ENCODE measurements around the gene PROX2.

Gene PROX2

DNA sequence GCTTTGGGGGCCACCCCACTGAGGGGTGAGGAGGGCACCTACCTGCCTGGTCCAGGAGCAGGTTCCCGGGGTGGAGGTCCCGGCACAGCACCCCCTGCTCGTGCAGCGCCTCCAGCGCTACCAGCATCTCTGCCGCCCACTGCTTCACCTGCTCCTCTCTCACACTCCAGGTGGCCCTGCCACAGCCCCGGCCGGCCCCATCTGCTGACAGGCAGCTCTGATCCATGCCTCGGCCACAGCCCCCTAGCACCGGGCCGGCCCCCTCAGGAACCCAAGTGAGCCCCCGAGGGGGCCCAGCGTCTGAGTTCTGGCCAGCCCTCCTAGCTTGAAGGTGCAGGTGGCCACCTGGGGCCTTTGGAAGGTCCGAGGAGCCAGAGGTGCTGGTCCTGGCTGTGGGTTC, 33.6 kb upstream of the PROX2 start:
- no peak for DNase-seq

DNA sequence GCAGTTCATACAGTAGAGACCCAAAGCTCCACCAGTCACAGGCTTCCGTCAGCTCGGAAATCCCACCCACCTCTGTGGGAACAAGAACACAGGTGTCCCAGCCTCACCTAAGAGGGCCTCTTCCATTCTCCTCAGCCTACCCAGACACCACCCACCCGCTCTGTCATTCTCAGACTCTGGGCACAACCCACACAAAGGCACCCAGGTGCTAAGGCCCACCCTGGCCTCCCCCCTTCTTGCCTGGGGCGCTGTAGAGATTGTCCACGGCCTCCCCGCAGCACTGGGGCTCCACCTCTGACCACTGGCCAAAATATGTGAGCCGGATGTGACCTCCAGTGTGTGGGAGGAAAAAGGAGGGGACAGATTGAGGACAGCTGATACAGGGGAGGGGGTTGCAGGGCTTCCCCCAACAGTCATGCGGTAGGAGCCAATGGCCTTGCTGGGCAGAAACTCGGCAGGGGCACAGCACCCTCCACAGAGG, 33.0 kb upstream of the PROX2 start:
- DNase-seq: no peak

DNA sequence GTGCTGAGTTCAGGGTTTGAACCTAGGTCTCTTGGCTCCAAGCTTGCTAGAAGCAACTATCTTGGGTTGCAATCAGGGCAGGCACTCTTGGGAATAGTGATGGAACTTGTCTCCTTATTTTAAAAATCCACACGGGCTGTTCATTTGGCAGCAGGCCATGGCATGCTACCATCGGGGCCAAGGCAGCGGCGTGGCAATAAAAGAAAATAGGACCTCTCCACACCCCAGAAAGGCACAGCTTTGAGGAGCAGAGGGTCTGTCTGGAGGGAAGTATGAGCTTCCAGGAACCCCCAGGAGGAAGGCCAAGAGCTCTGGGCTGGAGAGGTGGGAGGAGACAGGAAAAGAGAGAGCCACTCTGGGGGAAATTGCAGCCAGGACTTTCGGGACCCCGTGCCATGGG, 31.8 kb upstream of the PROX2 start:
- no peak for DNase-seq

DNA sequence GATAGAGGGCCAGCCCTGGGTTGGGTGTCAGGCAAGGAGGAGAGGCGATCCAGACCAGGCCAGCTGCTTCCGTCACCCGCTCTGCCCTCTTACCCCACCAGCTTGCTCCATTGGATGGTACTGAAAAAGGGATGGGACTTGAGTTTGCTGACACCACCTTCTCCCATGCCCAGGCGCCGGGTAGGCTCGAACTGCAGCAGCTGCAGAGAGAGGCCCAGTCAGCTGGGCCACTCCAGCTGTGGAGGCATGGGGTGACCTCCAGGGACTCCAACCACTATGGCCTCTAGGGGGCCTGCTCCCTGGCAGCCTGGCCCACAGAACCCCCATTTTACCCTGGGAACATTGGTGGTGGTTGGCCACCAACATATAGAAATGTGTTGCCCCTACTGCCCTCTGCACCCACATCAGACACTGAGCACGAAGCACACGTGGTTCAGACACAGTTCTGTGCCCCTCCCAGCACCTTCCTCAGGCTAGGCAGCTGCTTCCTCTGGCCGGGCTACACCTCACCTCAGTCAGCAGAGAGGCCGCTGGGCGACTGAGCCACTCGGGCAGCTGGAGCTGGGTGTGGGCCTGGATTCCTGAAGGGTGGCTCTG, 31.1 kb upstream of the PROX2 start:
- no peak for DNase-seq

DNA sequence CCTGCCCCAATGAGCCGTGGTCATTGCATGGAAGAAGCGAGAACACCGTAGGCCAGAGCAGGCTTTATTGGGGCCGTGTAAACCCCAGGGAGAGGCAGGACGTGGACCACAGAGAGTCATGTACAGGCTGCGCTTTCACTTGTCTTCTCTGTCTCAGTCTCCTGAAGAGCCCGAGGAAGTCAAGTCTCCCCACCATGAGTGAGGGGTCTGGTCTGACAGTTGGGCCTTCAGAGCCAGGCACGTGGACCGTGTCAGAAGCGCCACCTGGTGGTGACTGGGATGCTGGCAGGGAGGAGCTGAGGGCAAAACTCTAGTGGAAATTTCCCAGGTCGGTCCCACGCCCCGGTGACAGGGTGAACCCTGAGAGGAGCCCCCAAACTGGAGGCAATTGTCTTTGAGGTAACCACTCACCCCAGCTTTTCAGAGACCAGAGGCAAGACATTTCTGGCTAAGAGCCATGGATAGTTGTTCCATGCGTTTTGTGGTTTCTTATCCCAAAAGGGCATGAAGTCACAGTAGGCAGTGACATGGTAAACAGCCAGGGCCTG, 29.7 kb upstream of the PROX2 start:
- DNase-seq: peak; percentile 16 to 20

DNA sequence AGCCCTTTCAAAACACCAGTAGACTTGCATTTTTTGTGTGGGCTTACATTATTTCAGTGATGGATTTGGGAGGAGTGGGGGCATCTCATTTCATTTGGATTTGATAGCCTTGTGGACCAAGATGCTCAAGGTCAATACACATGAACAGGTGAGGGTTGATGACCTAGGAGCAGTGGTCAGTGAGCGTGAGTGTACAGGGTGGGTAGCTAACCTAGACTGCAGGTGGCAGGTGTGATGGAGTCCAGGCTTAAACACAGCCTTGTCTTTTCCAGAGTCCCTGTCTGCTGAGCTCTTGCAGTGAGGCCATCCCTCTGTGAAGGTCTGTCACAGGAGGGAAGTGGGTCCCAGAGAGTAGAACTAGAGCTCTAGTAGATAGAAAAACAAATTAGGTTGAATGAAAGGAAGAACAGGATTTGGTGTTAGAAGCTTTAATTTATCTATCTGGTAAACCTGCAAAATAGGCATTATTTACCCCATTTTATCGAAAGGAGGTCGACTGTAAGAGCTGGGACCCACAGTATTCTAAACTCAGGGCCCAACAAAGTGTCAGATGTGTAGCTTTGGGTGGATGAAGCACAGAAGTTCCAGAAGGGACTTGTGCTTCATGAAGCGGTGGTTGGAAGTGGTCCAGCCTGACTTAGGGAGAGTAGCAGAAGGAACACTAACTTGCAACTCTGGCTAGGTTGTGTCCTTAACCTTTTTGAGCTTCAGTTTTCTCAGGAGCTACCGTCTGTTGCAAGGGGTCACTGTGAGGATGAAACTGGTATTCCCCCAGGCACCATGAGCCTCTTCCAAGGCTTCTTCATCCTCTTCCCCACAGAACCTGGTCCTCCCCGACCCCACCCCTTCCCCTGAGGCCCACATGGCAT, 28.9 kb upstream of the PROX2 start:
- DNase-seq: no peak

DNA sequence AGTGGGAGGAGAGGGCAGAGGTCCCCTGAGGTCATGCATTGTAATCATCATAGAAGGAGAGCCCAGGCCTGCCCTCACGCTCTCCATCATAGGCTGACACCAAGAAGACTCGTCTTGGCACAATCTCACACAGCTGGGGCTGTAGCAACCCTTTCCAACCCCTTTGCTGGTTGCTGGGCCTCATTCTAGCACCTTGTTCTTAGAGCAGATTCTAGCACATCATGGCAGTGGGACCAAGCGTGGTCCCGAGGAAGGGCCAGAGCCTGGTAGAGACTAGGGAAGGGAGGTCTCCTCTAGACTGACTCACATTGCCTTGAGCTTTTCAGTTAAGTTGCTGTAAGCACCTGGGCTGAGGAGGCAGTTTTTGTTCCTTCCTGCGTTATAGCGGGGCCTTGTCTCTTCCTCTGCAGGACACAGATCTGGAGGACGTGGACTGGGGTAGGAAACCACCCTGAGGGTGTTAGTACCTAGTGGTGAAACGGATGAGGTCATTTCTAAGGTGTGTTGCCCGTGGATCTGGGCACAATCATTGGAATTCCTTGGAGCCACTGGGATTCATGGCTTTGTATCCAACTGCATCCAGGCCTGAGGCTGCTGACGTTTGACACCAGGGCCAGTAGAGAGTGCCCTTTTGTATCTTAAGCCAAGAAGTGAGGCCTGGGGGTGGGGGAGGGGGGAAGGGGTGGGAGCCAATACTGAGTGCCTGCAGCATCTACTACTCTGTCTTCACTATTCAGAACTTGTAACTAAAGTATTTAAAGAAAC, 27.2 kb upstream of the PROX2 start:
- no peak for DNase-seq

DNA sequence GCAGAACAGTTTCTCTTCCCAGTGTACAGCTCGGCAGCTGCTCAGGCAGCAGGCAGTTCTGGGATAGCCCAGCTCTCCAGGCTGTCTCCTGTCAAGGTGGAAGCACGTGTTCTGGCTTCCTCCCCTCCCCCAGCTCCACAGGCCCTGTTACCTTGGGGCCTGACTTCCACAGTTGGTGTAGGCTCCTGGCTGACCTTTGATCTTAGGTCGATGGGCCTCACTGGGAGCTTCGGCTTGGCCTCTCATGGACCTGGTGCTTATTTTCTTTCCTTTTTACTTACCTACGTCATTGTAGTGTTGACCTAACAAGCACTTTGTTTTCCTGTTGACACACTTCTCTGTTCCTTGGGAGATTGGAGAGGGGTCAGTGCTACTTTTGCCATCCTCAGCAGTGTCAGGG, 22.7 kb upstream of the PROX2 start:
- no peak for DNase-seq

DNA sequence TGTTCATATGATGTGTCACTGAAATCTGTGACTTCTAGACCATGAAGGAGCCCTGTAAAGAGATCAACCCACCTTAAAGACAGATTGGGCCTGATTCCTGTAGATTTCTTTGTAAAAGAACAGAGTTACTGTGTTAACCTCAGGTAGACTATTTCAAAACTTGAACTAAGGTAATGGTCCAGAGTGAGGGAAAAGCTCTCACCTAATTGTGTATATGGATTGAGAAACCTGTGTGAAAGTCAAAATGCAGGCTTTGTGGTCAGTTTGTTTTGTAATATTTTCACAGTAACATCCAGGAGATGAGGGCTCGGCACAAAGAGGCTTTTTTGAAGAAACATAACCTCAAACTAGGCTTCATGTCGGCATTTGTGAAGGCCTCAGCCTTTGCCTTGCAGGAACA, 22.1 kb upstream of the PROX2 start:
- DNase-seq: no peak

DNA sequence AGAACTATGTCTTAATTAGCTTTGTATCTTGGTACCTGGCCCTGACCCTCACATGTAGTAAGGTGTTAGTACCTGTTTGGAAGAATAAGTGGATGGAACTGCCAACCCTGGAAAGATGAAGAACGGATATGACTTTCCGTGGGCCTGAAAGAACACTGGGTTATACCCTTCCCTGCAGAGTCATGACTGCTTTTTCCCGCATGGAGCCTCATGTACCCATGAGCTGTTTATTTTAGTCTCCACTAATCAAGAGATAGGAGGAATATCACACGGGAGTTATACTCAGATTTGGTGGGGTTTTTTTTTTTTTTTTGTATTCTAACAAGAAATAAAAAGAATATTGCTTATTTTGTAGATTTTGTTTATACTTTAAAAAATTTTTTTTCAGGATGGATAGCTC, 21.7 kb upstream of the PROX2 start:
- no peak for DNase-seq

DNA sequence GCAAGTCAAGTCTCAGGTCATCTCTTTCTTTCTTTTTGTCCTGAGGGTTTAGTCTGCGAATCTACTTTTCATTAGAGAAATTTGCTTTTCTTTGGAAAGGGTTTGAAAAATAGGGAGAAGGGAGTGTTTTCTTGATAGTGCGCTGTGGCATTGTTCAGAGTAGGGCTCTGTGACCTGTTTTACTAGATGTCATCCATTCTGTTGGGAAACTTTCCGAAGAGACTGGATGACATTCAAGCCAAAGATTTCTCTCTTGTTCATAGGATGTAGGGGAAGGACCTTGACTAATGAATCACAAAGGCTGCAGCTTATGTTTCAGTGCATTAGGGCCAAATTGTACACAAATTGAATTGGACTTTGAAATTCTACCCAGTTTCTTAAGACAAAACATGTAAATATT, 20.5 kb upstream of the PROX2 start:
- no peak for DNase-seq

DNA sequence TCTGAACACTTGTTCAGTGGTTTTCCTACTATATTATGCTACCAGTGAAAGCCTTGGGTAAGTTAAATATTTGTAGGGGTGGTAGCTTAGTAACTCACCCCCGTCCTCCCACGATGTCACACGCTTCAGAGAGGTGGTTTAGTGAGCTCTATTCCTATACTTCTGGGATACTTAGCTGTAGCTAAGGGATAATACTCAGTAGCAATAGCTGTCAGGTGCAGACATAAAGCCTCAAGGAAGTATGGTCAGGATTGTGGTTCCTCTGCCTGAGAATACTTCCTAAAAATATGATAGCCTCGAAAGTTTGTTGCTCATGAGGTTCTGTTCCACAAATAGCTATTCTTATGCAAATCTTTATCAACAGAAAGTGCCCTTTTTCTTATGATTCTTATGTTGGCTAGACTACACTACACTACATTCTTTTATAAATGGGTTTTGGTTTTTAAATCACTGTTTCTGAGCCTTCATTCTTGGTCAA, 17.7 kb upstream of the PROX2 start:
- DNase-seq: no peak

DNA sequence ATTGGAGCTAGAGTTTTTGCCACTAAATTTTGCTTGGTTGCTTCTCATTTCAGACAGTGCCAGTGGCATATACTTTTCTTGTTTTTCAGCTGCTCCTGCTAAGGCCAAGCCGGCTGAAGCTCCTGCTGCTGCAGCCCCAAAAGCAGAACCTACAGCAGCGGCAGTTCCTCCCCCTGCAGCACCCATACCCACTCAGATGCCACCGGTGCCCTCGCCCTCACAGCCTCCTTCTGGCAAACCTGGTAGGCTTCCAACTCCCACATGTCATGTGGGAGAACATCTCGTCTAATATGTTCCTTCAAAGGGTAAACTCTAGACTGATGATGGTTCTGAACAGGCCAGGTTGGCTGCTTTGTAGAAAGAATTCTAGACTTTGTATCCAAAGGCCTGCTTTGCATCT, 16.8 kb upstream of the PROX2 start:
- DNase-seq: no peak

DNA sequence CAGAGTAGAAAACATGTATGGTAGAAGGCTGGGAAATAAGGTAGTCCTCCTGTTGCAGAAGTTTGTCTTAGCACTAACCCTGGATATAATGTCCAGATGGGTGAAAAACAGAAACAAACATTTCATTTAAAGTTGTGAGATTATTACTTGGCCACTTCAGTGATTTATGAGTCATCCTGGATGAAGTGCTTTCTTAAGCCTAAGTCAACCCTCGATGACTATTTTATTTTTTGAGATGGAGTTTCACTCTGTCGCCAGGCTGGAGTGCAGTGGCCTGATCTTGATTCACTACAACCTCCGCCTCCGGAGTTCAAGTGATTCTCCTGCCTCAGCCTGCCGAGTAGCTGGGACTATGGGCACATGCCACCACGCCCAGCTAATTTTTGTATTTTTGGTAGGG, 15.9 kb upstream of the PROX2 start:
- no peak for DNase-seq

DNA sequence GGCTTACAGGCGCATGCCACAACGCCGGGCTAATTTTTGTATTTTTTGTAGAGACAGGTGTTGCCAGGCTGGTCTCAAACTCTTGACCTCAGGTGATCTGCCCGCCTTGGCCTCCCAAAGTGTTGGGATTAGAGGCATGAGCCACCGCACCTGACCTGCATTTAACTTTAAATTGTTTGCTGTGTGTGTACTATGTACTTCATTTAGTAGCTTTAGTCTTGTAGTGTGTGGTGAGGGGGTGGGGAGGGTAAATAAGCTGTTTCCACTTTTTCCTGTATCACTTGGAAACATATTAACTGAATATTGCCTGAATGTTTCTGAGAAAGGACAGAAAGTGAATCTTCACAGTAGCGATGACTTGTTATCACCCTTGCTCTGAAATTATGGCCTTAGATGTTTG, 14.3 kb upstream of the PROX2 start:
- no peak for DNase-seq

DNA sequence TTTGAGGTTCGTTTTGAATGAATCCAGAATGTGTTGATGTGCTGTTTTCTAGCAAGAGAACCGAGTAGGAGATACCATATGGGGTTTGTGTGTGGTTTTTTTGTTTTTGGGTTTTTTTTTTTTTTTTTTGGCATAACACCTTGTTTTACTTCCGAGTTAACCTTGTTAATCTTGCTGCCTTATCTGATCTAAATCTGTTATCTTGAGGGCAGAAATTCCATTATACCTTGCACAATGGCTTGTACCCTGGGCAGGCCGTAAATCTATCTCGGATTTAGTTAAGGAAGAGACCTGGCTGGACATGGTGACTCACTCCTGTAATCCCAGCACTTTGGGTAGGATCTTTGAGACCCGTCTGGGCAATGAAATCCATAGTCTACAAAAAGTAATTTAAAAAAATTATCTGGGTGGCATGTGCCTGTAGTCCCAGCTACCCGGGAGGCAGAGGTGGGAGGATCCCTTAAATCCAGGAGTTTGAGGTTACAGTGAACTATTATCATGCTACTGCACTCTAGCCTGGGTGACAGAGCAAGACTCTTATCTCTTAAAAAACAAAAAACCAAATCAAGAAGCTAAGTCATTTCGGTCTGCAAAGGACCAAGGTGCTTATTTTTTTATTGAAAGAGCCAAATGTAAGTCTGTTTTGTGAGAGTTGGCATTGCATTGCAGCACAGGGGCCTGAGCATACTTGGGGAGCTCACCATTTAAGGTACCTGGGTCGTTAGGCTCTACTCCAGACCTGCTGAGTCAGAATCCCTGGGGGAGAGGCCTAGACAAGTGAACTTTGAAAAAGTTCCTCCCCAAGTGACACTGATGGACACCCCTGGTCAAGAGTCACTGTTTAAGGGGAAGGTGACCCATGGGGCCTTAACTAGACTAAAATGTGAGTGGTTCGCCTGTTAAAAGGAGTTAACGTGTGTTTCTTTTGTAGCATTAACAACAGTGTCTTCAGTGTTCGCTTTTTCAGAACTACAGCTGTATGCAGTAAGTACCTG, 12.5 kb upstream of the PROX2 start:
- no peak for DNase-seq

DNA sequence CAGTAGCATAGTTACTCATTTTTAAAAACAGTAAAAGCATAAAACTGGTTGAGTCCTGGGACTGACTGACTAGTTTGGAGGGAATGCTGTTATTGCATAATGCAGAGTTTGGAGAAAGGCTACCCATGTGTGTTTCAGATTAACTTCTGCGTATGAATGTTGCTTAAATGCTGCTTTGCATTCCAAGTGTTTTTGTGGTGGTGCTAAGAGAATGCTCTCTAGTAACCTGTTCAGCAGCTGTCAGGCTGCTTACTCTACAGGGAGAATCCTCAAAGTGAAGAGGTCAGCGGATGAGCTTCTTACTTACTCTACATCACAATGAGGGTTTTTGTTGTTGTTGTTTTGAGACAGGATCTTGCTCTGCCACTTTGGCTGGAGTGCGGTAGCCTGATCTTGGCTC, 10.1 kb upstream of the PROX2 start:
- DNase-seq: no peak

DNA sequence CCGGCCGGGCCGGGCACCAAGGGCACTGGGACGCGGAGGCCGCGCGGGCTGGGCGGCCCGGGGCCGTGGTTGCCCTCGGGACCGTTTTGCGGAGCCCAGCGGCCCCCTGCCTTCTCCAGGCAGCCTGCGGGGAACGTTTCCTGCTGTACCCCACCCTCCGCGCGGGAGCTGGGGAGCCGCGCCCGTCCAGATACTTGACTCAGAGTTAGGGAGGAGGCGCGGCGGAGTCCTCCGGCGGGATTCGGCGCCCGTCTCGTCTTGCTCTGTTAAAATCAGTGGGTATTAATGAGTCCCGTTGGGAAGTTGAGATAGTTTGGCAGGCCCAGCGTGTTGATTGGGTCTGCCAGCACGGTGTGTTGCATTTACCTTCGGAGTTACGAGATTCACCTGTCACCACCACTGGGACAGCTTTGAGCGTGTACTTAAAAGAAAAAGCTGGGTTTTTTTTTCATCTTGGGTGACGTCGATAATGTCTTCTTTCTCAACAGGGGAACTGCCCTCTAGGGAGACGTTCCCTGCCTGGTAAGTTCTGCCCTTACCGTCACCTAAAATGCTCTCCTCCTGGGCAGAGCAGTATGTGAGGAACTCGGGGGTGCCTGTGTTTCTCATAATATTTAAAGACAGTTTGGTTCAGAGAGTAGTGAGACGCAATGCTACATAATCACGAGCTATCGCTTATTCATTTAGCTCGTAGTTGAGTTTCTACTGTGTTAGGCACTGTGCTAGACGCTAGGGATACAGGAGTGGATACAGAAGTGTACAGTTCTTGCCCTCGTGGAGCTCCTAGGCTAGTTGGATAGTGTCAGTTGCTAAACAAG, 6.4 kb upstream of the PROX2 start:
- DNase-seq: peak; percentile 35 to 51

DNA sequence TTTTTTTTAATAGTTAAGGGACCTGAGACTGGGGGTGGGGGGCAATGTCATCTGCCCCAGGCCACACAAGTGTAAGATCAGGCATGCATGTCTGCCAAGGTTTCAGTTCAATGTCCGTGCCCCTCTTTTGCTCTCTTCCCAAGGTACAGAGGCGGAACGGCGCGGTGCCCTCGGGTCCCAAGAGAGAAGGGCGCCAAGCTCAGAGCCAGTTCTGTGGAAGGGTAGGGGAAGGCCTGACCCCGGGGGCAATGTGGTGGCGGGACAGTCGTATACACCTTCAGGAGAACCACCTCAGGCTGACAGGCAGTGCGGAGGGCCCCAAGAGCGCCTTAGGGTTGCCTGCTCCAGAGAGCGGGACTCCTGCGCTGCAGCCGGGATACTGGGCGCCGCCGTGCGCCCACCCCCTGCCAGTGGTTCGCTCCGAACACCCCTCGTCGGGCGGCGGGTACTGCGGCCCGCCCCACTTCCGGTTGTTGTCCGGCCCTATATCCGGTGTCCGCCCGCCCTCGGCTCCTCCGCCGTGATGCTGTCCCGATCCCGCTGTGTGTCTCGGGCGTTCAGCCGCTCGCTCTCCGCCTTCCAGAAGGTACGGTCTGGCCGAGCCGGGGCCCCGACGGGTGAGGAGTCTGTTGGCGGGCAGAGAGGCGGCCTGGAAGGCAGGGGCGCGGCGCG, 5.6 kb upstream of the PROX2 start, which contains the start of gene DLST:
TSS of gene DLST (plus strand) at position 486 of the 672 bp plus-strand sequence. CDS start at position 524, 38 bp downstream.
- DNase-seq: peak; percentile 78 to 83

DNA sequence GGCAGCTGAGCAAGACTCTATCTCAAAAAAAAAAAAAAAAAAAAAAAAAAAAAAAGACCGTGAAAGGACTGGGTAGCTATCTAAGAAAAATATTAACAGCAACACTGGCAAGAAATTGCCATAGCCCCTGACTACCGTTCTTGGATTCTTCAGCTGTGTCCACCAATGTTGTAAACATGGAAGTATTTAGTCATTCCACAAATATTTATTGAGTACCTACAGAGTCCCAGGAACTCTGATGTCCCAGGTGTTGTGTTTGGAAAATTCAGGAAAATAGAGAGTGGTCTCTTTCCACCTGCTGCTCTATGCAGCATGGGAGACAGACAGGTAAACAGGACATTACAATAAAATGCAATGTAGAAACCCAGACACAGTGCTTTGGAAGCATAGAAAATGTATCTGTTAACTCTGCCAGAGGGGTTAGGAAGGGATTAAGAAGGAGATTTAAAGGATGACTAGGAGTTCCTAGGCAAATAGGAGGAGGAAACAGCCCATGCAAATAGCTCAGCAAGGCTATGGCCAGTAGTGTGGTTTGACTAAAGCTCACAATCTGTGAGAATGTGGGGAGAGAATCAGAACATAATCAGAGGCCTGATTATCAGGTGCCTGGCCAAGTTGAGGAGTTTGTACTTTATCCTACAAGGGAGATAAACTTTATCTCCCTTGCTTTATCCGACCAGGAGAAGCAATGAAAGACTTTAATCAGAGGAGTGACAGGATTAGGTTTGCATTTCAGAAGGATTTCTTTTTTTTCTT, 3.7 kb upstream of the PROX2 start:
- no peak for DNase-seq

Data from AML-193 (cell line).